ENCODE results near the gene CAMTA1. TPM values are rescaled to one million over a fixed set of nuclear protein-coding genes. Genes with fewer than 3 reads are reported as not detected.
A peak's percentile ranks its signal among the peaks of the same experiment; 100 is the strongest.

The CAMTA1 gene
- total and polyA plus RNA-seq, 2 experiments from 2014 or later = 89.0 to 145 TPM

DNA sequence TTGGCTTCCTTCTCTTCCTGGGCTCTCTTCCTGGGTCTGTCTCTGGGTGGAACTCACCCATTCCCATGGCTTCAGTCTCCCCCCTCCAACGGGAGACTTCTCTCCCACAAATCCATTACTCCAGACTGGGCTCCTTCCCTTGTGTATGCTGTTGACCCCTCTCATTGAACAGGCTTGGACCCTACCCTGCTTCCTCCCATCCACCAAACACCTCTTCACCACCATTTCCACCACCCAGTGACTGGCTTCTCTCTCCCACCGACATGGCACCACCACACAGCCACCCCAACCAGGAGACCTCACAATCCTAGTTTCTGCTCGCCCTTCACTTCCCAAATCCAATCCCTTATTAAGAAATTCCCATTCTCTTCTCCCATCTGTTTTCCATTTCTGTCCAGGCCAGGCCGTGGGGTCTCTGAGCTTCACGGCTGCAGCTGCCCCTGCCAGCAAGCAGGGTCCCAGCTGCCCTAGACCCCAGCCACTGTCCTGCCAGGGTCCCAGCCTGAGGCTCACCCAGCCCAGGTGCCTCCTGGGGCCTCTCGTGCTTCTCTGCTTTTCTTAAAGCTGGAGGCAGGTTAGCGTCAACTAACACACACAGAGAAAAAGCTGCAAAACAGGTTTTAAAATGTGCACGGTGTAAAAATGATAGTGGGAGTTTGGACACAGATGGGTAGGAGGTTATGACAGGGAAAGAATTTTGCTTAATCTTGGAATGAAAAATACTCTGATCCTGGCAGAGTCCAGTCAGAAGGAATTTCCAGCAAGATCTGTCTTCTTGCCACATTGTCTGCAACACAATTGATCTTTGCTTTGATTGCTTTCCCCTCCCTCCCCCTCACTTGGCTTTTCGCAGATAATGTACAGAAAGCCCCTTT lies 602.0 kb downstream of the CAMTA1 start:
- 63% methylated on average over 9 of the region's 9 CpGs for WGBS (ENCODE audit: low lambda C conversion rate, missing lambda C conversion rate)
- H3K4me3 ChIP-seq = no peak overlapping the region
- peaks cover 15% of the 10 kb centered on the region for H3K4me1 ChIP-seq (ENCODE audit: insufficient read depth)
- no peaks in the 10 kb centered on the region for H3K79me2 ChIP-seq
- no peaks in the 10 kb centered on the region for H3K27me3 ChIP-seq
- no peak for DNase-seq (ENCODE audit: low spot score)
- H3K9me3 ChIP-seq (ENCODE audit: low read depth) = no peaks in the 10 kb centered on the region
- peak overlapping the region; percentile 56 for H3K27ac ChIP-seq
- H3K4me2 ChIP-seq = no peak overlapping the region
- no peaks in the 10 kb centered on the region for H3K9me2 ChIP-seq (replicated peaks; ENCODE audit: insufficient read depth)
- no peaks in the 10 kb centered on the region for H3K36me3 ChIP-seq (replicated peaks; ENCODE audit: insufficient read depth, low read depth)
- TF ChIP-seq, protein P1, sequence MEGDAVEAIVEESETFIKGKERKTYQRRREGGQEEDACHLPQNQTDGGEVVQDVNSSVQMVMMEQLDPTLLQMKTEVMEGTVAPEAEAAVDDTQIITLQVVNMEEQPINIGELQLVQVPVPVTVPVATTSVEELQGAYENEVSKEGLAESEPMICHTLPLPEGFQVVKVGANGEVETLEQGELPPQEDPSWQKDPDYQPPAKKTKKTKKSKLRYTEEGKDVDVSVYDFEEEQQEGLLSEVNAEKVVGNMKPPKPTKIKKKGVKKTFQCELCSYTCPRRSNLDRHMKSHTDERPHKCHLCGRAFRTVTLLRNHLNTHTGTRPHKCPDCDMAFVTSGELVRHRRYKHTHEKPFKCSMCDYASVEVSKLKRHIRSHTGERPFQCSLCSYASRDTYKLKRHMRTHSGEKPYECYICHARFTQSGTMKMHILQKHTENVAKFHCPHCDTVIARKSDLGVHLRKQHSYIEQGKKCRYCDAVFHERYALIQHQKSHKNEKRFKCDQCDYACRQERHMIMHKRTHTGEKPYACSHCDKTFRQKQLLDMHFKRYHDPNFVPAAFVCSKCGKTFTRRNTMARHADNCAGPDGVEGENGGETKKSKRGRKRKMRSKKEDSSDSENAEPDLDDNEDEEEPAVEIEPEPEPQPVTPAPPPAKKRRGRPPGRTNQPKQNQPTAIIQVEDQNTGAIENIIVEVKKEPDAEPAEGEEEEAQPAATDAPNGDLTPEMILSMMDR (IDR thresholded peaks at IDR 0.05; ENCODE audit: poor library complexity) = no peak
- no peak for TF ChIP-seq EZH2phosphoT487 (IDR thresholded peaks at IDR 0.05; ENCODE audit: low read depth, severe bottlenecking, unreplicated experiment)
- no peak for TF ChIP-seq EZH2 (IDR thresholded peaks at IDR 0.05; ENCODE audit: borderline replicate concordance)
- no peaks in the 10 kb centered on the region for H4K20me1 ChIP-seq (ENCODE audit: insufficient read depth, poor library complexity, severe bottlenecking)
- H2AFZ ChIP-seq = no peak overlapping the region

DNA sequence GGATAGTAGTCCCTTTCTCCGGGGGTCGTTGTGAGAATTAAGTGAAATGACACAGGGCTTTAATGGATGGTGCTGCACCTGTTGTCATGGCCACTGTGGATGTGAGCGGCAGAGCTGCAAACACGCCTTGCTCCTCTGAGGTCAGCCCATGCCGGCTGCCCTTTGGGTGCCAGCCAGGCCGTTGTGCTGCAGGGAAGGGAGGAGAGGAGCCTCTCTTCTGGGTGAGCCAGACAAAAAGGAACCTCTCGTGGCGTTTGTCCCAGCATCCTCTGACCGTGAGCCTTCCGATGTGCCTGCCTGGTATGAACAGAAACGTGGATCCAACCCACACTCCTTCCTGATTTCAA lies 602.9 kb downstream of the CAMTA1 start:
- Histone ChIP-seq H3K4me1 (ENCODE audit: insufficient read depth) (peaks cover 15% of the 10 kb centered on the region), H2AFZ (no peak overlapping the region), H3K79me2 (no peaks in the 10 kb centered on the region), H4K20me1 (ENCODE audit: insufficient read depth, poor library complexity, severe bottlenecking) (no peaks in the 10 kb centered on the region), H3K9me3 (ENCODE audit: low read depth) (no peaks in the 10 kb centered on the region), H3K9me2 (replicated peaks; ENCODE audit: insufficient read depth) (no peaks in the 10 kb centered on the region), H3K36me3 (replicated peaks; ENCODE audit: insufficient read depth, low read depth) (no peaks in the 10 kb centered on the region), H3K27ac (peak overlapping the region; percentile 49), H3K4me3 (no peak overlapping the region), H3K27me3 (no peaks in the 10 kb centered on the region), H3K4me2 (no peak overlapping the region)
- TF ChIP-seq EZH2phosphoT487 (IDR thresholded peaks at IDR 0.05; ENCODE audit: low read depth, severe bottlenecking, unreplicated experiment) = no peak
- TF ChIP-seq, protein P1 (IDR thresholded peaks at IDR 0.05; ENCODE audit: poor library complexity) = no peak
- TF ChIP-seq EZH2 (IDR thresholded peaks at IDR 0.05; ENCODE audit: borderline replicate concordance) = no peak
- 92% methylated on average over 11 of the region's 11 CpGs for WGBS (ENCODE audit: low lambda C conversion rate, missing lambda C conversion rate)
- DNase-seq (ENCODE audit: low spot score) = no peak

DNA sequence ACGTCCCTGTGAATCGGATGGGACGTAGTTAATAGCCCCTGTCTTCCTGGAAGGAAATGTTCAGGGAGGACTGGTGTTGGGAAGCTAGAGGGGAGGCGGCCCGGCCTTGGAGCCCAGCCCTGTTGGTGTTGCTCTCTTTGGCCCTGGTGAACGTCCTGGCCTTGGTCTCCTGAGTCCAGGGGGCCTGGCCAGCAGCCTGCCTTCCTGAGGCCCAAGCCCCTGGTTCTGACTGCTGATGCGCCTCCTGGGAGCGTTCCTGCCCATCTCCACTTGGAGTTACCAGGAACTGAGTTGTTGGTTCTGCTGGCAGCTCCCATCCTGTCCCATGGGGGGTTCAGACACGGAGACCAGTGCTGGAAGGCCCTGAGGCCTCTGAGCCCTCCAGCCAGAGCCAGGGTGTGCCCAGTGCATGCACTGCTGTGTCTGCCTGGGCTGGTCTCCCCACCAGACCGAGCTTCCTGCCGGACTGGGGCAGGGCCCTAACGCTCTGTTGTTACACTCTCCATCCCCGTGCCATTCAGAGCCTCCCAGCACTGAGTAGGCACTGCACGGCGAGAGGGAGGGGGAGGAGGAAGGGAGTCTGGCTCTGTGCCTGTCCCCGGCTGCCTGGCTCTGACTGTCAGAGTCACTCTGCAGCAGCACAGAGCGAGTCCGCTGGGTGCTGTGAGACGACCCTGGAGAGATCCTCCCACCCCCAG lies 603.4 kb downstream of the CAMTA1 start:
- Histone ChIP-seq H4K20me1 (ENCODE audit: insufficient read depth, poor library complexity, severe bottlenecking) (no peaks in the 10 kb centered on the region), H3K27ac (no peak overlapping the region), H3K4me1 (ENCODE audit: insufficient read depth) (peaks cover 15% of the 10 kb centered on the region), H3K79me2 (no peaks in the 10 kb centered on the region), H3K4me3 (no peak overlapping the region), H2AFZ (no peak overlapping the region), H3K9me3 (ENCODE audit: low read depth) (no peaks in the 10 kb centered on the region), H3K9me2 (replicated peaks; ENCODE audit: insufficient read depth) (no peaks in the 10 kb centered on the region), H3K36me3 (replicated peaks; ENCODE audit: insufficient read depth, low read depth) (no peaks in the 10 kb centered on the region), H3K27me3 (no peaks in the 10 kb centered on the region), H3K4me2 (no peak overlapping the region)
- TF ChIP-seq EZH2 (IDR thresholded peaks at IDR 0.05; ENCODE audit: borderline replicate concordance) (no peak), EZH2phosphoT487 (IDR thresholded peaks at IDR 0.05; ENCODE audit: low read depth, severe bottlenecking, unreplicated experiment) (no peak)
- TF ChIP-seq, protein P1 (IDR thresholded peaks at IDR 0.05; ENCODE audit: poor library complexity) = no peak
- 75% methylated on average over 19 of the region's 19 CpGs for WGBS (ENCODE audit: low lambda C conversion rate, missing lambda C conversion rate)
- no peak for DNase-seq (ENCODE audit: low spot score)

Measured in hepatocyte (in vitro differentiated cells).